Hematopoietic multipotent progenitor cell treated with erythropoietin and hydrocortisone succinate and interleukin-3 and kit ligand, for 6 days (in vitro differentiated cells): Measurements from ENCODE around the gene OR1J2.
A peak's percentile ranks its signal among the peaks of the same experiment; 100 is the strongest.
"Not testable (repeated sequence)": the region's sequence is repeated elsewhere in the genome, so short reads cannot be mapped to it uniquely, and the experiment has no call there.

Experiments
- DNase-seq: peaks from one replicate; pipeline ENCODE4 v3.0.0-alpha.2; 2015

The OR1J2 gene

DNA sequence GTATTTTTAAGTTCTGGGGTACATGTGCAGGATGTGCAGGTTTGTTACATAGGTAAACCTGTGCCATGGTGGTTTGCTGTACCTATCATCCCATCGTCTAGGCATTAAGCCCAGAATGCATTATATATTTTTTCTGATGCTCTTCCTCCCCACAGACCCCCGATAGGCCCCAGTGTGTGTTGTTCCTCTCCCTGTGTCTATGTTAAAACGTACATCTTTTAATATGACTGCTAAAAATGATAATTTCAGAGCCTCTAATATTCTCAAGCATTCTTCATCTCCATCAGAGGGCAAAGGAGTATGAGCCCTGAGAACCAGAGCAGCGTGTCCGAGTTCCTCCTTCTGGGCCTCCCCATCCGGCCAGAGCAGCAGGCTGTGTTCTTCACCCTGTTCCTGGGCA lies at the start of gene OR1J2:
TSS of gene OR1J2 (plus strand) at position 301 of the 400 bp plus-strand sequence. CDS start at position 301, 0 bp downstream.
- no peak for DNase-seq

GRCh38 chr9:122463828-122464632 lies 46.6 kb upstream of the OR1J2 start:
- peak; percentile 66 for DNase-seq

DNA sequence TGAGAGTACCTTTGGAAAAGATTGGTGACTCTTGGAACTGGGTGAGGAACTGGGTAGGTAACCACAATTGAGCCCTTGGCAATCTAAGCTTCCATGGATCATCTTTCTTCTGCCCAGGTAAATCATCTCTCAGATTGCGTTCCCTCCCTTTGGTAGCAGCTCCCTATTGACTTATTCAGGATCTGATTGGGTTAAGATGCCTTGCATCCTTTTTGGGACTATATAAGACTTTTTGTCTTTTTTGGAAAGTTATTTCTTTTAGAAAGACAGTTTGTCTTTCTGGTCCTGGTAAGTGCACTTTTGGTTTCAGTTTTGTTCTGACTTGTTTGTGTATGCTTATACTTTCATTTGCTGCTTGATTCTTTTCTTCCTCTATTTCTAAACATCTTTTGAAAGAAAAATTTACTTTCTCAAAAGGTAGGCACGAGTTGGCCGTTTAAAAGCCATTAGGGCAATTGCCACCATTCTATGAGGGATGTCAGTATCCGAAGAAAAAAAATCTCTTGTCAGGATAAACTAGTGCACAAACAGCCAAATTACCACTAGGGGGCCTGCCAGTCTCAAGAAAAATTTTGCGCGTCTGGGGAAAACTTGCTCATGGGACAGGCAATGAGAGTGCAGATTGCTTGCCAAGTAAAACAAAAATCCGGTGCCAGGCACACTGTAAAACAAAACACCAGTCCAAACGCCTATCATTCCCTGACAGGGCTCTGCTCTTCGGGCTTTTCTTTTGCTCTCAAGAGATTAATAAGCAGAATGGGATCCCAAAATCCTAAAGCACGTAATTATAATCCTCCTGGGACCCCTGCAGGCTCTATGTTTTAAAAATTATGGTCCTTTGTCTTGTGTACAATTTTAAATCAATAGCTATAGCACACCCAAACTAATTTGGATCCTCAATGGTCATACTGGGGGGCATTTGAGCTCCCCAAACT lies 45.7 kb upstream of the OR1J2 start:
- DNase-seq, result peak; percentile 95

GRCh38 chr9:122466456-122466855 lies 44.1 kb upstream of the OR1J2 start:
- no peak for DNase-seq

- no peak for DNase-seq
These were observed 41.9 kb upstream of the OR1J2 start for GRCh38 chr9:122468735-122469134.

DNA sequence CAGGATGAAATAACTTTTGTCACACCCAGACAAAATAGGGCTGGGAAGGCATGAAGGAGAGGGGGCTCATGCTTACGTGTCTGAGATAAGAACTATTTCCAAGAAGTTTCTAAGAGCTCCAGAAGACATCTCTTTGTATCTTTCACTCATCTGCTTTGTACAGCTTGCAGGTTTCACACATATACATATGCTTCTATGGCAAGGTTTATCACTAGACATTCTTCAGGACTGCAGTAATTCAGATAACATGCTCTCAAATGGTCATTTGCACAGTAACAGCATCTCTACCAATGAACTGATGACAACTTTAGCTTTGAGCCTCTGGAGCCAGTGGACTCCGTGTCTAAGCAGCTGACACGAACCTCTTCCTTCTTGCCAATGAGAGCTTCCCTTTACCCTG lies 36.0 kb upstream of the OR1J2 start:
- peak; percentile 15 for DNase-seq

- no peak for DNase-seq
These were observed 34.9 kb upstream of the OR1J2 start for GRCh38 chr9:122475717-122476116.

GRCh38 chr9:122477346-122477745 lies 33.3 kb upstream of the OR1J2 start:
- DNase-seq, result no peak

- no peak for DNase-seq
These were observed 32.8 kb upstream of the OR1J2 start, which contains the start of gene OR1J1 for GRCh38 chr9:122477826-122478225. OR1J1 (minus strand) TSS chr9:122477926; CDS start chr9:122477926, 0 bp downstream.

DNA sequence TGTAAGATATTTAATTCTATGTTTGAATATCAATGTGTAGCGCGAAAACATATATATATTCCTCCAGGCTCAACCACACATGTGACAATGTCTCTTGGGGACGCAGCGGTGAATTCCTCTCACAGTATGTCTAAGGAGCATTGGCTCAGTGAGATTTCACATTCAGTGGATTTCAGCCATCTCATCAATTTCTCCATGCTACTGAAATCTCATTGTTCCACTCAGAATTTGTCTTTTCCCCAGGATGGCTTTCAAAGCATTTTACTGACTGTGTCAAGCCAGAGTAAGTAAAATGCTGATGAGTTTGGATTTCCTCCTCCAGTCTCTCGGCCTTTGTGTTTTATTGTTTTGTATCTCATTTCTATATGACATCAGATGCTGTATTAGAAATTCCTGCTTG lies 31.5 kb upstream of the OR1J2 start:
- no peak for DNase-seq

GRCh38 chr9:122498883-122499288 lies 11.7 kb upstream of the OR1J2 start:
- DNase-seq, result peak; percentile 66

DNA sequence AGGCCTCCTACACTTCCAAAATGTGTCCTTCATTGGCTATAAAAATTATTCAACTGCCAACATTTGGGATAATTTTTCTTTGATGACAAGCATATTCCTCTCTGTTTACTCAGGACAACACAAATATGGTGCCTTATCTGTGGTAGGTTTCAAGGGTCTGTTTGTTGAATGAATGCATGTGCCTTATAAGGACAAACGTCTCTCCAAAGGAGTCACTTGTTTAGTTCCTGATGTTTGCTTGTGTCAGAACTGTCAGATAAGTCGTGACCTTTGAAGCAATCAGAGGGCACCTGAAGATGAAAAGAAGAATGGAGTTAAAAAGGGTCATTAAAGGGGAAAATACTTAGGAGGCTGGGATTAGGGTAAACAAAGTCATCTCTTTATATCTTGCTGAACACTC lies 3.6 kb upstream of the OR1J2 start:
- DNase-seq, result no peak

GRCh38 chr9:122518226-122518625 lies 7.6 kb downstream of the OR1J2 start:
- DNase-seq, result no peak

- DNase-seq, result no peak
These were observed 8.2 kb downstream of the OR1J2 start, which contains the start of gene OR1J4 for GRCh38 chr9:122518841-122519240. OR1J4 (plus strand) TSS chr9:122519141; CDS start chr9:122519141, 0 bp downstream.

- DNase-seq, result no peak
These were observed 8.8 kb downstream of the OR1J2 start for GRCh38 chr9:122519376-122519775.

- DNase-seq, result no peak
These were observed 16.0 kb downstream of the OR1J2 start for GRCh38 chr9:122526602-122527001.

GRCh38 chr9:122527193-122527592 lies 16.6 kb downstream of the OR1J2 start, which contains the start of gene OR1N1:
OR1N1 (minus strand) TSS chr9:122527293; CDS start chr9:122527293, 0 bp downstream.
- DNase-seq, result no peak

- not testable (repeated sequence) for DNase-seq
These were observed 20.6 kb downstream of the OR1J2 start for GRCh38 chr9:122531157-122531556.

DNA sequence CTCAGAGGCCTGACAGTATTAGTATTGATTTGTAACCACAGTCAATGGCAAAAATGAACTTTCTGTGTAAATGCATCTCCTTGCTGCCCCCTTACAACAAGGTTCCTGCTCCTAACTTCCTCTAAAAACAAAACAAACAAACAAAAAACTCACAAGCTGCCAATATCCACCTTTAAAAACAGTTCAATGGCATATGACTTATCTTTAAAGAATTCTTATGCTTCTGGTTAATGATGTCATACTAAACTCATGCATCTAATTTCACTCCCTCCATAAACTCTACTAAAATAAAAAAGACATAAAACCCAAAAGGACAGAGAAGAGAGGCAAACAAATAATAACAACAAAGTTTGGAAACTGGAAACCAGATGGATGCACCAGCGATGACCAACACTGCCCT lies 25.5 kb downstream of the OR1J2 start:
- no peak for DNase-seq

- not testable (repeated sequence) for DNase-seq
These were observed 26.5 kb downstream of the OR1J2 start for GRCh38 chr9:122537066-122537465.

DNA sequence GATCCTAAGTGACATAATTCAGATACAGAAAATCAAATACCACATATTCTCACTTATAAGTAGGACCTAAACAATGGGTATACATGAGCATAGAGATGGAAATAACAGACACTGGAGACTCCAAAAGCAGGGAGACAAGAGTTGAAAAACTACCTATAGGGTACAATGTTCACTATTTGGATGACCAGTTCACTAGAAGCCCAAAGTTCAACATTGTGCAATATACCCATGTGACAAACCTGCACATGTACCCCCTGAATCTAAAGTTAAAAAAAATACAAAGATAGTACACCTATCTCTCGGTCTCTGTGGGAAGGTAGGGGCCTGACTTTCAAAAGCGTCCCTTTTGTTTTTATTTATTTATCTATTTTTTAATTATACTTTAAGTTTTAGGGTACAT lies 28.2 kb downstream of the OR1J2 start:
- DNase-seq, result no peak

GRCh38 chr9:122546196-122546595 lies 35.6 kb downstream of the OR1J2 start:
- DNase-seq, result no peak

DNA sequence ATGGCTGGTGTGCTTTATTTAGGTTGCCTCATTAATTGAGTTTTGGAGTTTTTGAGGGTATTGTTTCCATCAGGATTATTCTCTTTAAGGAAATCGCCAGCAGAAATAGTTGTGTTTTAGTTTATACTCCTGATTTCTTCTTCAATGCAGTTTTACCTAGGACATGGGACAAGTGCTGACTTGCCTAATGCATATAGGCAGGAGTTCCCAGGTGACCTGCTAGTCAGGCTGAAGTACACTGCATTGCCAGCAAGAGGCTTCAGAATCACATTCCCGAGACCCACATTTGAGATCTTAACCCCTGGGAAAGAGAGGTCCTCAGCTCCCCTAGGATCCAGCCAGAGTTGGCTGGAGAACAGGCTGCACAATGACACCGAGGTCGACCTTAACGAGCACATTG lies 40.8 kb downstream of the OR1J2 start:
- DNase-seq, result no peak
